Suprapubic skin (tissue), 4 donors: ENCODE measurements around the gene GALNT7.

Experiments
- POLR2A ChIP-seq, 2 donors: fragments of 450-650 bp; IDR thresholded peaks; one replicate each; pipeline ENCODE4 v1.6.1; 2017; ENCODE audit warnings: antibody characterized with exemption in 2 of 2, mild to moderate bottlenecking in 2 of 2, moderate library complexity in 2 of 2
- POLR2AphosphoS5 ChIP-seq, 3 donors: sonication (generic); formaldehyde crosslinking; IDR thresholded peaks; one replicate each; pipeline ENCODE4 v1.6.1; 2017; ENCODE audit warnings: antibody characterized with exemption in 3 of 3
- TF ChIP-seq, protein P1 (sequence below), 2 donors: fragments of 200-600 bp in 1 of 2; fragments of 450-650 bp in 1 of 2; sonication (generic) in 1 of 2; IDR thresholded peaks; one replicate each; pipeline ENCODE4 v1.5.1; 2016 to 2019; ENCODE audit warnings: antibody characterized with exemption in 2 of 2, mild to moderate bottlenecking in 1 of 2, moderate library complexity in 1 of 2

- TF ChIP-seq, protein P1, sequence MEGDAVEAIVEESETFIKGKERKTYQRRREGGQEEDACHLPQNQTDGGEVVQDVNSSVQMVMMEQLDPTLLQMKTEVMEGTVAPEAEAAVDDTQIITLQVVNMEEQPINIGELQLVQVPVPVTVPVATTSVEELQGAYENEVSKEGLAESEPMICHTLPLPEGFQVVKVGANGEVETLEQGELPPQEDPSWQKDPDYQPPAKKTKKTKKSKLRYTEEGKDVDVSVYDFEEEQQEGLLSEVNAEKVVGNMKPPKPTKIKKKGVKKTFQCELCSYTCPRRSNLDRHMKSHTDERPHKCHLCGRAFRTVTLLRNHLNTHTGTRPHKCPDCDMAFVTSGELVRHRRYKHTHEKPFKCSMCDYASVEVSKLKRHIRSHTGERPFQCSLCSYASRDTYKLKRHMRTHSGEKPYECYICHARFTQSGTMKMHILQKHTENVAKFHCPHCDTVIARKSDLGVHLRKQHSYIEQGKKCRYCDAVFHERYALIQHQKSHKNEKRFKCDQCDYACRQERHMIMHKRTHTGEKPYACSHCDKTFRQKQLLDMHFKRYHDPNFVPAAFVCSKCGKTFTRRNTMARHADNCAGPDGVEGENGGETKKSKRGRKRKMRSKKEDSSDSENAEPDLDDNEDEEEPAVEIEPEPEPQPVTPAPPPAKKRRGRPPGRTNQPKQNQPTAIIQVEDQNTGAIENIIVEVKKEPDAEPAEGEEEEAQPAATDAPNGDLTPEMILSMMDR (IDR thresholded peaks at IDR 0.05) = no peak
- TF ChIP-seq POLR2A (IDR thresholded peaks at IDR 0.05) = no peak
- TF ChIP-seq POLR2AphosphoS5 (IDR thresholded peaks at IDR 0.05) = no peak
Measured at GRCh38 chr4:173227756-173228155, 59.1 kb downstream of the GALNT7 start.
